OCI-LY3 (cell line): ENCODE results near the gene GNAZ.

ENCODE experiments used
- CTCF ChIP-seq: fragments of 200-600, 300-600 bp; sonication (generic); IDR thresholded peaks from 2 replicates; pipeline ENCODE4 v1.5.1; 2014; ENCODE audit warnings: antibody characterized with exemption, low read length, low read depth
- EZH2phosphoT487 ChIP-seq: fragments of 200-600 bp; shearing (Covaris generic); IDR thresholded peaks from 2 replicates; pipeline ENCODE4 v1.6.1; 2018; ENCODE audit warnings: antibody characterized with exemption, mixed run types, low read depth

GRCh38 chr22:23099531-23099804, 29.1 kb downstream of the GNAZ start:
- no peak for TF ChIP-seq CTCF
- no peak for TF ChIP-seq EZH2phosphoT487
